Measurements from ENCODE around the gene SMCHD1. TPM values are rescaled to one million over a fixed set of nuclear protein-coding genes. Genes with fewer than 3 reads are reported as not detected.

Gene SMCHD1
- total RNA-seq, 1 experiment from 2014 or later: 48.6 TPM

DNA sequence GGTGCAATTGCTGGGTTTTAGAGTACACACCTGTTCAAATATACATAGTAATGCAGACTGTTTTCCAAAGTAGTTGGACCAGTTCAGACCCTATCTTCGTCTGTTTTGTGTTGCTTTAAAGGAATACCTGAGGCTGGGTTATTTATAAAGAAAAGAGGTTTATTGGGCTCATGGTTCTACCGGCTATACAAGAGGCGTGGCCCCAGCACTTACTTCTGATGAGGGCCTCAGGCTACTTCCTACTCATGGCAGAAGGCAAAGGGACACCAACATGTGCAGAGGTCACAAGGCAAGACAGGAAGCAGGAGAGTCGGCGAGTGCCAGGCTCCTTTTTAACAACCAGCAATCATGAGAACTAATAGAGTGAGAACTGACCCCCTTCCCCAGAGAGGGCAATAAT is 169.3 kb downstream of the SMCHD1 start:
- H3K27ac ChIP-seq (ENCODE audit: low read depth, low read length): no peak overlapping the region
- intact Hi-C loops (cut with micrococcal nuclease): no loop called here
- H4K20me1 ChIP-seq (ENCODE audit: insufficient read depth): no peaks in the 10 kb centered on the region
- RAD21 ChIA-PET (ENCODE audit: low non-redundant PET in 1 of 2, low total read pairs in 2 of 2, uncharacterized antibody in 2 of 2, unreplicated experiment in 2 of 2): no interaction called here
- DNase-seq (ENCODE audit: low read depth, low spot score) (no peak), ATAC-seq (no peak)
- no peaks in the 10 kb centered on the region for H3K79me2 ChIP-seq (ENCODE audit: insufficient read depth, low read length)
- CTCF ChIA-PET: no interaction called here
- H3K4me3 ChIP-seq (replicated peaks in 1 of 2; ENCODE audit: low read depth in 1 of 2, low read length in 2 of 2): no peak overlapping the region
- no peaks in the 10 kb centered on the region for H3K9me2 ChIP-seq (ENCODE audit: insufficient read depth)
- H3K4me1 ChIP-seq (ENCODE audit: control insufficient read depth in 1 of 2, insufficient read depth in 2 of 2, low read length in 2 of 2): no peaks in the 10 kb centered on the region
- no peaks in the 10 kb centered on the region for H3K9me3 ChIP-seq (ENCODE audit: control insufficient read depth in 1 of 2, insufficient read depth in 1 of 2, low read depth in 1 of 2, low read length in 2 of 2)
- no peak overlapping the region for H3K9ac ChIP-seq (ENCODE audit: low read length)
- no peaks in the 10 kb centered on the region for H3K27me3 ChIP-seq (ENCODE audit: insufficient read depth, low read length)
- no peak overlapping the region for H3K4me2 ChIP-seq (ENCODE audit: low read length)
- TF ChIP-seq, protein P1, sequence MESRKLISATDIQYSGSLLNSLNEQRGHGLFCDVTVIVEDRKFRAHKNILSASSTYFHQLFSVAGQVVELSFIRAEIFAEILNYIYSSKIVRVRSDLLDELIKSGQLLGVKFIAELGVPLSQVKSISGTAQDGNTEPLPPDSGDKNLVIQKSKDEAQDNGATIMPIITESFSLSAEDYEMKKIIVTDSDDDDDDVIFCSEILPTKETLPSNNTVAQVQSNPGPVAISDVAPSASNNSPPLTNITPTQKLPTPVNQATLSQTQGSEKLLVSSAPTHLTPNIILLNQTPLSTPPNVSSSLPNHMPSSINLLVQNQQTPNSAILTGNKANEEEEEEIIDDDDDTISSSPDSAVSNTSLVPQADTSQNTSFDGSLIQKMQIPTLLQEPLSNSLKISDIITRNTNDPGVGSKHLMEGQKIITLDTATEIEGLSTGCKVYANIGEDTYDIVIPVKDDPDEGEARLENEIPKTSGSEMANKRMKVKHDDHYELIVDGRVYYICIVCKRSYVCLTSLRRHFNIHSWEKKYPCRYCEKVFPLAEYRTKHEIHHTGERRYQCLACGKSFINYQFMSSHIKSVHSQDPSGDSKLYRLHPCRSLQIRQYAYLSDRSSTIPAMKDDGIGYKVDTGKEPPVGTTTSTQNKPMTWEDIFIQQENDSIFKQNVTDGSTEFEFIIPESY (IDR thresholded peaks at IDR 0.05; ENCODE audit: extremely low read depth, insufficient replicate concordance, low read length): no peak
- no peak for TF ChIP-seq EZH2 (IDR thresholded peaks at IDR 0.05)
- no peak for TF ChIP-seq ELF1 (IDR thresholded peaks at IDR 0.05; ENCODE audit: borderline replicate concordance, low read depth)
- TF ChIP-seq EZH2phosphoT487 (IDR thresholded peaks at IDR 0.05; ENCODE audit: borderline replicate concordance): no peak
- TF ChIP-seq POLR2A (IDR thresholded peaks at IDR 0.05; ENCODE audit: borderline replicate concordance, extremely low read depth, insufficient read depth, insufficient read length): no peak
- TF ChIP-seq, protein P2, sequence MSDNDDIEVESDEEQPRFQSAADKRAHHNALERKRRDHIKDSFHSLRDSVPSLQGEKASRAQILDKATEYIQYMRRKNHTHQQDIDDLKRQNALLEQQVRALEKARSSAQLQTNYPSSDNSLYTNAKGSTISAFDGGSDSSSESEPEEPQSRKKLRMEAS (IDR thresholded peaks at IDR 0.05): no peak
- TF ChIP-seq SRF (IDR thresholded peaks at IDR 0.05; ENCODE audit: low read depth): no peak
- no peak for TF ChIP-seq SP1 (IDR thresholded peaks at IDR 0.05; ENCODE audit: low read depth)
- no peak for TF ChIP-seq FOSL1 (IDR thresholded peaks at IDR 0.05; ENCODE audit: low read depth)
- TF ChIP-seq SIN3A (IDR thresholded peaks at IDR 0.05; ENCODE audit: low read depth): no peak
- no peak for TF ChIP-seq YY1 (IDR thresholded peaks at IDR 0.05; ENCODE audit: extremely low read depth, insufficient replicate concordance, low read depth, low read length)
- TF ChIP-seq, protein P3, sequence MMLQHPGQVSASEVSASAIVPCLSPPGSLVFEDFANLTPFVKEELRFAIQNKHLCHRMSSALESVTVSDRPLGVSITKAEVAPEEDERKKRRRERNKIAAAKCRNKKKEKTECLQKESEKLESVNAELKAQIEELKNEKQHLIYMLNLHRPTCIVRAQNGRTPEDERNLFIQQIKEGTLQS (IDR thresholded peaks at IDR 0.05): no peak
- TF ChIP-seq RAD21 (IDR thresholded peaks at IDR 0.05; ENCODE audit: low read depth): no peak
- no peak for TF ChIP-seq JUND (IDR thresholded peaks at IDR 0.05)
- no peak for TF ChIP-seq EGR1 (IDR thresholded peaks at IDR 0.05; ENCODE audit: low read depth)
- TF ChIP-seq TCF7L2 (IDR thresholded peaks at IDR 0.05; ENCODE audit: borderline replicate concordance, extremely low read depth, insufficient read depth, insufficient read length): no peak
- no peaks in the 10 kb centered on the region for H3K36me3 ChIP-seq (ENCODE audit: control insufficient read depth in 1 of 2, insufficient read depth in 2 of 2, low read length in 2 of 2)
- POLR2A ChIA-PET: no interaction called here
- BruUV-seq (replicated peaks): no TSS peak
- no peak overlapping the region for H2AFZ ChIP-seq (ENCODE audit: low read depth, low read length, poor library complexity, severe bottlenecking)
